CD4-positive, alpha-beta T cell treated with Interleukin-4 for 4 hours (primary cell): Measurements from ENCODE around the gene LRRN2.
"Not testable (repeated sequence)": the region's sequence is repeated elsewhere in the genome, so short reads cannot be mapped to it uniquely, and the experiment has no call there.

Source experiments
- DNase-seq: peaks from one replicate; pipeline ENCODE4 v3.0.0-alpha.2; 2020

LRRN2 gene

DNA sequence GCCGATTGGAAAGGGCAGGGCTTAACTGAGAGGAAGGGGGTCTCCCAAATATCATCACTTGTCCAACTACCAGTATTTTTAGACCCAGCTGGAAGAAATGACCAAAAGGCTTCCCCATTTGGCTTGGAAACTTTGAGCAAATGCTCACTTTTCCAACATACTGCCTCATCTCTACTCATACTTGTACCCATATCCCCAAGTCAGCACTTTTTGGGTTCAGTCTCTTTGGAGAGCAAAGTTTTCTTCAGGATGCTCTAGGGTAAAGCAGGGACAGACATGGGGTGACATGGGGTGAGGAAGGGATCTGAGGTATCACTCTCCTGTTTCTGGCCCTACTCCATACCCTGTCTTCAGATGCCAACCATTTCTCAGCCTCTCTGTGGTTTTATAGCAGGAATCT is 27.2 kb downstream of the LRRN2 start:
- no peak for DNase-seq

- no peak for DNase-seq
These were observed 31.8 kb downstream of the LRRN2 start for GRCh38 chr1:204653590-204654340.

DNA sequence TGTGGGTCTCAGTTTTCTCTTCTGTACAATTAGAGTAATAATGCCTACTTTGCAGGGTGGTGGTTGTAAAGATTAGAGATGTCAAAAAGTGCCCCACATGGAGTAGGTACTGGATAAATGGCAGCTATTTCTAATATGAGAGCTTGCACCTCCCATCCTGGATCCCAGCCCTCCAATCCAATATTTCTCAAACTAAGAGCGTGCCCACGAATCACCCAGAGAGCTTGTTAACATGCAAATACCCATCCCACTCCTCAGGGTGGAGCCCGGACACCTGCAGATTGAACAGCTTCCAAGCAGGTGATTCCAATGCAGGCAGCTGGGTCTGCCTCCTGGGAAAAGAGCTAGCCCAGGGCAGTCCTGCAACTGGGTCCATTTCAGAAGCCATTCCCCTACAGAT is 33.0 kb downstream of the LRRN2 start:
- DNase-seq = no peak

DNA sequence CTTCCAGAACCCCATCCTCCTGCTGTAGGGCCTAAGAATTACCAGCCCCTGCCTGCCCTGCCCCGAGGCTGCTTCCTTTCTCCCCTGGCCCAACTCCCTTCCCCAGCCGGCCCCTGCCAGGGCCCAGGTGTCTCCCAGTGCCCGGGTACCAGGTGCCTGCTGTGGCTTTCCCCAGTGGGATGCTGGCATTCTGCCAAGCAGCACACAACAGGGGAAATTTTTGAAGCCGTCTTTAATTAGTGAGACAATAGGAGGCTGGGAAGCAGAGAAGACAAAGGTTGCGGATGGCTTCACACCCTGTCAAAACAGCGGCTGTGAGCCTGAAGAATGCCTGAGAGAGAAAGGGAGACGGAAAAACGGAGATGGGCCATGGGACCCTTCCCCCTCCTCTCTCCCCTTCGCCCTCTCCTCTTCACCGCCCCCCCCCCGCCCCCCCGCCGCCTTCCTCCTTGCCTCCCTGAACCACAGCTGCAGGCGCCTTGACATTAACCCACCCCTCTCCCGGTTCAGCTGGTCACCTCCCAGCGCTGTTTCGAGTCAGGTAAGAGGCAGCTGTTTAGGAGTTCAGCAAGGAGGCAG is 33.6 kb downstream of the LRRN2 start:
- no peak for DNase-seq

GRCh38 chr1:204650911-204651570 is 34.5 kb downstream of the LRRN2 start:
- no peak for DNase-seq

GRCh38 chr1:204649721-204650521 is 35.6 kb downstream of the LRRN2 start:
- DNase-seq = no peak

- no peak for DNase-seq
These were observed 37.0 kb downstream of the LRRN2 start for GRCh38 chr1:204648576-204648975.

- DNase-seq = no peak
These were observed 37.8 kb downstream of the LRRN2 start for GRCh38 chr1:204647805-204648153.

GRCh38 chr1:204647114-204647804 is 38.3 kb downstream of the LRRN2 start:
- no peak for DNase-seq

DNA sequence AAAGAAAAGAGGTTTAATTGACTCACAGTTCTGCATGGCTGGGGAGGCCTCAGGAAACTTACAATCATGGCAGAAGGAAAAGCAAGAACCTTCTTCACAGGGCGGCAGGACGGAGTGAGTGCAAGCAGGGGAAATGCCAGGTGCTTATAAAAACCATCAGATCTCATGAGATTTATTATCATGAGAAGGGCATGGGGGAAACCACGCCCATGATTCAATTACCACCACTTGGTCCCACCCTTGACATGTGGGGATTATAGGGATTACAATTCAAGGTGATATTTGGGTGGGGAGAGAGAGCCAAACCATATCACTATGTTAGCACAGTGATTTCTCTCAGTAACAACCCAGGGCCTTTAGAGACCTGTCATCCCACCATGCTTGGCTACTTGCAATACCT is 39.9 kb downstream of the LRRN2 start:
- DNase-seq = no peak

GRCh38 chr1:204645251-204645650 is 40.3 kb downstream of the LRRN2 start:
- no peak for DNase-seq

- DNase-seq = no peak
These were observed 42.0 kb downstream of the LRRN2 start for GRCh38 chr1:204643503-204643902.

- DNase-seq = no peak
These were observed 43.6 kb downstream of the LRRN2 start for GRCh38 chr1:204641936-204642335.

- DNase-seq = no peak
These were observed 44.1 kb downstream of the LRRN2 start for GRCh38 chr1:204641455-204641854.

- no peak for DNase-seq
These were observed 45.0 kb downstream of the LRRN2 start for GRCh38 chr1:204640578-204640977.

DNA sequence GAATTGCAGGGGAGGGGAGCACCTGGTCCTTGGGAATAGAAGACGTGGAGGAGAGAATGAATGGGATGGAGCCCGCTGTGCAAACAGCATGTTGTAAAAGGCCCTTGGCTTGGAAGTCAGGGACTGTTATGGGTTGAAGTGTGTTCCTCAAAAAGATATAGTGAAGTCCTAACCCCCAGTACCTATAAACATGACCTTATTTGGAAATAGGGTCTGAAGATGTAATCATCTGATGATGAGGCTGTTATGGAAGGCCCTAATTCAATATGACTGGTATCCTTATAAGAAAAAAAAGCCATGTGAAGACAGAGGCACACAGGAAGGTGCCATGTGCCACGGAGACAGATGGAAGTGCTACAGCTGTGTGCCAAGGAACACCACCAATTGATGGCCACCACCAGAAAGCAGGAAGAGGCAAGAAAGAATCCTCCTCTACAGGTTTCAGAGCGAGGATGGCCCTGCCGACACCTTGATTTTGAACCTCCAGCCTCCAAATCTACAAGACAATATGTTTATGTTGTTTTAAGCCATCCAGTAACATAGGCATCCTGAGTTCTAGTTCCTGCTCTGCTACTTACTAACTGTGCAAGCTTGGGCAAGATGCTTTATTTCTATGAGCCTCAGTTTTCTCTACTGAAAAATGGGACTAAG is 51.2 kb downstream of the LRRN2 start:
- DNase-seq = no peak

- no peak for DNase-seq
These were observed 51.9 kb downstream of the LRRN2 start for GRCh38 chr1:204633665-204634064.

- no peak for DNase-seq
These were observed 55.2 kb downstream of the LRRN2 start for GRCh38 chr1:204630132-204630905.

DNA sequence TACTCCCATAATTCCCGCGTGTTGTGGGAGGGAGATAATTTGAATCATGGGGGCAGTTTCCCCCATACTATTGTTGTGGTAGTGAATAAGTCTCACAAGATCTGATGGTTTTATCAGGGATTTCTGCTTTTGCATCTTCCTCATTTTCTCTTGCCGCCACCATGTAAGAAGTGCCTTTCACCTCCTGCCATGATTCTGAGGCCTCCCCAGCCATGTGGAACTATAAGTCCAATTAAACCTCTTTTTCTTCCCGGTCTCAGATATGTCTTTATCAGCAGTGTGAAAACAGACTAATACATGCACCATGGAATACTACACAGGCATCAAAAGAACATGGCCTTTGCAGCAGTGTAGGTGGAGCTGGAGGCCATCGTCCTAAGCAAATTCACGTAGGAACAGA is 56.1 kb downstream of the LRRN2 start:
- not testable (repeated sequence) for DNase-seq

- no peak for DNase-seq
These were observed 56.7 kb downstream of the LRRN2 start for GRCh38 chr1:204628868-204629267.

GRCh38 chr1:204627436-204627835 is 58.1 kb downstream of the LRRN2 start:
- DNase-seq = no peak

DNA sequence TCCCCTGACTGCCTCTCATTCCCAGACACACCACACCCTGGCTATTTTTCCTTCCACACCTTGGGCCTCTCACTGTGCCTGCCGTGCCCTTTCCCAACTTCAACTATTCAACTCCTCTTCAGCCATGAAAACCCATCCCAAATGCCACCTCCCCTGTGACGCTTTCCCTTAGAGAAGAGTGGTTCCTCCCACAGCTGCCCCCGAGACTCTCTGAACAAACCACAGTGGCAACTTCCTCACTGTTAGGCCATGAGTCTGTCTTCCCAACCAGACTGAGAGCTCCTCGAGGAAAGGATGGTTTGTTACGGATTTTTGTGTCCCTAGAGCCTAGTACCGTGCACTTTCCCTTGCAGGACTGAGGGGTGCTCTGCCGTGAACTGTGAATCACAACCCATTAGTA is 59.2 kb downstream of the LRRN2 start:
- DNase-seq = no peak
